Measurements from ENCODE around the gene WHRN.
A peak's percentile ranks its signal among the peaks of the same experiment; 100 is the strongest.

WHRN gene

GRCh38 chr9:114397219-114397847, 107.9 kb downstream of the WHRN start:
- no peak for DNase-seq (ENCODE audit: low read depth)

DNA sequence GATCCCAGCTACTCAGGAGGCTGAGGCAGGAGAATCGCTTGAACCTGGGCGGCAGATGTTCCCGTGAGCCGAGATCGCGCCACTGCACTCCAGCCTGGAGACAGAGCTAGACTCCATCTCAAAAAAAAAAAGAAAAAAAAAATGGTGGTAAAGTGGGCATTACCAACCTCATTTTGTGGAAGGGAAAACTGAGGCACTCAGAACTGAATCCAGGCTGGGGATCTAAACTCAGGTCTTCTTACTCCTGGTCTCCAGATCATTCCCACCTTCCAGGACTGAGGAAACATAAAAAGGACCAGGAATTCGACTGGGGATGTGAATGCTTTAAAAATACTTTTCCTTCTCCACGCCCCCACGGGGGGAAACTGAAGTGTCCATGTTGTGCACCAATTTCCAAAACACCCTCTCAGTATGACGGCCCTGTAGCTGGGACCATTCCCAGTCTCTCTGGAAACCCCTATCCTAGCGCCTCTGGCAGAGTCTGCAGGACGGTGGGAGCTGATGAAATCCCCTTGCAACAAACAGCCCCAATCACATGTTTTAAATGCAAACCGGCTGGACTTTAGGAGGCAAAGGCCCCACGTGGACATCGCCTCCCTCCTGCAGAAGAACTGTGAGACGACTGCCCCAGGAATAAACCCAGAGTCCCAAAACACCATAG, 108.6 kb downstream of the WHRN start:
- DNase-seq (ENCODE audit: low read depth): no peak

DNA sequence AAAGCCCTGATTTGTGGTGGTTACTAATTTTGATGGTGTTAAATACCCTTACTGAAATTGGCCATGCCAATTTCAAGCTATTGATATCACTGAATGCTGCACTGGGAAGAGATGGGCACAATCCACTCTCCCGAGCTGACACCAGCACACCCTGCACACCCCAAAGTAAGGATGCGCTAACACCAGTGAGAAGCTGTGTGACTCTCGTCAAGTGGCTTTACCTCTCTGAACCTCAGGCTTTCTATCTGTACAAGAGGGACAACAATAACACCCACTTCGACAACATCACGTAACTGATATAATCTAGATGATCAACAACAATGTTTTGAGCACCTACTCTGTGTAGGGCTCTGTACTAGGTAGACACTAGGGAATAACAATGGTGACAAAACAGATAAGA, 109.5 kb downstream of the WHRN start:
- no peak for DNase-seq (ENCODE audit: low read depth)

DNA sequence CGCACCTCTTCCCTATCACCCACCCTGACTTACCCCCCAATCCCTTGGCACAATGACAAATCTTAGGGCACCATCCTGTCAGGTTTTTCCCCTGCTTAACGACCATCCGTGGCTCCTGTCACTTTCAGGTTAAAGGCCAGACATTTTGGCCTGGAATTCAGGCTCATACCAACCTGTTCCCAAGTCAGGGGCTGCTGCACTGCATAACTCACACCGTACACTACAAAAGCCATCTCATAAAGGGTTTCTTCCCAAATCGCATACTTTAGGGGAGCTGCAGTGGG, 110.0 kb downstream of the WHRN start:
- DNase-seq (ENCODE audit: low read depth): no peak

DNA sequence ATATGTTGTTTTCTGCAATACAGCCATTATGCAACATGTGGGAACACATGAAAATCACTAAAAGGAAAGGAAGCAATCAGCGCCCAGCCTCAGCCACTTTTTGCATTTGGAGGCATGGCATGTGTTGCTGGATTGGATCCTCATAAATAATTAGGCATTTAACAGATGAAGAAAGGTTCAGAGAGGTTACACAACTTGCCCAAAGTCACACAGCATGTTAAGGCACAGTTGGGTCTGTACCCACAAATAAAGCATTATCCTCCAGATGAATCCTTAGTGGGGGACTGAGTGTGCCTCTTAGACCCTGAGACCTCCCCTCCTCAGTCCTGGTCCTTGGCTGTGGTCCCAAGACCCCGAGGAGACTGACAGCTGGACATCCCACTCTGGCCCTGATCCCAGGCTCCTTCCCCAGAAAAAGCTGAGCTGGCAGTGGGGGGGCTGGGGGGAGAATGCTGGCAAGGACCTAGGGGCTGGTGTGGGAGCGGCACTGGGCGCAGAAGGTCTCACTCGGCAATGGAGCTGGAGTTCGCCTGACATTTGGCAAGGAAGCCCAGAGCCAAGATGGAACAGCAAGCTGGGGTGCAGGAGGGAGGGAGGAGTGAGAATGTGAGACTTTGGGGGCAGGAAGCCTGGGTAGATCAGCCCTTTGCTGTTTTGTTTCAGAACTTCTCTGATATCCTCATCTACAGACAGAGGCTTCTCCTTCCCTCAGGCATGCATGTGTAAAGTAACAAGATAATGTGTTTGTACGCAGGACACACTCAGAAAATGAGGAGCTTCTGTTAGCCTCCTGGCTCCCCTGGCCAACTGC, 110.5 kb downstream of the WHRN start:
- DNase-seq (ENCODE audit: low read depth): no peak

DNA sequence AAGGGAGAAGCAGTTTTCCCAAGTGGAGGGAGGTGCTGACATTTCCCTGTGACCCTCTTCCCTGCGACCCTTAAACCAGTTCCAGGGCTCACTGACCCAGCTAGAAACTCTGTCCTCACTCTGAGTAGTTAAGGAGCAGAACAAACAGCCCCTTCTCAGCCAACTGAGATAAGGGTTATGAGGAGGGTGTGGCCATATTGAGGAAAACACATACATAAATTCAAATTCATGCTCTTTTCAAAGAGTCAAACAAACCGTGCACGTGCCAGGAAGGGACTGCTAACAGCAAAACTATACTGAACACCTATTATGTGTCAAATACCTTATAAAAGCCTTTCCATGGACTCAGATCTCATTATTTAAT, 112.5 kb downstream of the WHRN start:
- DNase-seq (ENCODE audit: low read depth): no peak

- no peak for DNase-seq (ENCODE audit: low read depth)
Observed at GRCh38 chr9:114390952-114391351, 114.3 kb downstream of the WHRN start.

DNA sequence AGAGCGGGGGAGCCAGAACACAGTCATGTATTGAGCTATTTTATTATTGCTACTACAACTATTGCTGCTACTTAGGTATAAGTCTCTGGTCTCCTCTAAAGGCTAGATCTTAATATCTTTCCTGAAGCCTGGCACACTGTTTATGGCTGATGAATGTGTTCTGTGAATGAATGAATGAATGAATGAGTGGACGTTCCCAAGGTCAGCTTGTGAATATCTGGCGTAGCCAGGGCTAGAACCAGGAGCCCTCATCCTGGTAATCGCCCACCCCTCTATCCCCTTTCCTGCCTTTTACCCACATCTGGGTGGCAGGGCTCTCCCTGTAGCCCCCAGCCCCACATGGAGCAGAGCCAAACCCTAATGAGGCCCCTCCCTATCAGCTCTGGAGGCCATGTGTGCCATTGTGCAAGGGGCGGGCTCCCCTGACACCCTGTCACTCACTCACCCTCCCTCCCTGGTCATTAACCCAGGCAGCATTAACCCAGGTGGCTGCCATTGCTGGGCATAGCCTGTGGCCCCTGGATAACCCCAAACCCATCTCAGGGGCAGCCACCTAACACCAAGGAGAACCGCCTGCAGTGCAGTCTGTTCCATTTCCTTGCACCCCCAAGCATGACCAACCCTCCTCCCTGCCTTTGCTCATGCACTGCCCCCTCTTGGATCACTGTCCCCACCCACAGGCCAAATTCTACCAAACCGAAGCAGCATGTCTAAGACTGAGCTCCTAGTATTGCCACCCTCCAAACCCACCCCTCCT, 115.5 kb downstream of the WHRN start:
- DNase-seq (ENCODE audit: low read depth): no peak

- DNase-seq (ENCODE audit: low read depth): no peak
Observed at GRCh38 chr9:114388764-114389375, 116.4 kb downstream of the WHRN start.

DNA sequence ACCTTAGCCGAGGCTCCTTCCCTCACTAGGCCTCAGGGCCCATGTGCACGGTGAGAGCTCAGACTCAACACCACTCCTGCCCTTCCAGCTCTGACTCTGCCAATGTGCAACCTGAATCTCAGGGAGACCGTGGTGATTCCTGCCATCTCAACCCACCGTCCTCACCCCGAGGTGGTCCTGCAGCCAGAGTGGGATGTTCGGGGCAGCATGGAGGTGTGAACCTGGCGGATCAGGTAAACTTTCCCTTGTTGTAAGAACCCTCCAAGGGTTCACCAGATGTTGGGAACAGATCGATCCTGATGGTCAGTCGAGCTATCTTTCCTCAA, 117.0 kb downstream of the WHRN start:
- DNase-seq (ENCODE audit: low read depth): no peak

DNA sequence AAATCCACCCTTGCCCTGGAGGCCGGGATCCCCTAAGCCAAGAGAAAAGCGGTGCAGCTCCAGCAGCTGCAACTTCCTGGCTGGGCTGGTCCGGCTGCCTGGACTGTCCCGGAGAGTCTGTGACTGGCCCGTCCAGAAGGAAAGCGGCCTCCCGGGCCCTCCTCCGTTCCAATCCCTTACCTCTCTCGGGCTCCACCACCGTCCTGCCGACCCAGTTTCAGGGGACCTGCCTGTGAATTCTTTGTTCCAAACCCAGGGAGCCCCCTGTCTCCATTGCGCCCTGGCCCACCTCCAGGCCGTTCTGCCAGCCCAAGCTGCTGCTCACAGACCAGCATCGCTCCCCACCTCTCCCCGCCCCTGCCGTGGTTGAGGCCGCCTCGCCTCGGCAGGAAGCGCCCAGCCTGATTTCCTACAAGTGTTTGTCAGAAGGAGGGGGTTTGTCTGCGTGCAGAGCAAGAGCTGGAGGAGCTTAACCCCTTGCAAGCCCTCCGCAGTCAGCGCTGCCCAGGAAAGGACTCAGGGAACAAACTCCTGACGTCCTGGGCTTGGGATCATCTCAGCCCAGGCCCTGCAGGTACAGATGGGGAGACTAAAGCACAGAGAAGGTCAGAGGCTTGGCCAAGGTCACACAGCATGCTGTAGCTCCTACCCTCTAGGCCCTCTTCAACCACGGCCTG, 117.5 kb downstream of the WHRN start, which contains the start of gene AKNA:
TSS of gene AKNA (minus strand) at position 303 of the 677 bp plus-strand sequence. CDS start 6,649 bp downstream, outside the sequence.
- DNase-seq (ENCODE audit: low read depth): peak; percentile 75

DNA sequence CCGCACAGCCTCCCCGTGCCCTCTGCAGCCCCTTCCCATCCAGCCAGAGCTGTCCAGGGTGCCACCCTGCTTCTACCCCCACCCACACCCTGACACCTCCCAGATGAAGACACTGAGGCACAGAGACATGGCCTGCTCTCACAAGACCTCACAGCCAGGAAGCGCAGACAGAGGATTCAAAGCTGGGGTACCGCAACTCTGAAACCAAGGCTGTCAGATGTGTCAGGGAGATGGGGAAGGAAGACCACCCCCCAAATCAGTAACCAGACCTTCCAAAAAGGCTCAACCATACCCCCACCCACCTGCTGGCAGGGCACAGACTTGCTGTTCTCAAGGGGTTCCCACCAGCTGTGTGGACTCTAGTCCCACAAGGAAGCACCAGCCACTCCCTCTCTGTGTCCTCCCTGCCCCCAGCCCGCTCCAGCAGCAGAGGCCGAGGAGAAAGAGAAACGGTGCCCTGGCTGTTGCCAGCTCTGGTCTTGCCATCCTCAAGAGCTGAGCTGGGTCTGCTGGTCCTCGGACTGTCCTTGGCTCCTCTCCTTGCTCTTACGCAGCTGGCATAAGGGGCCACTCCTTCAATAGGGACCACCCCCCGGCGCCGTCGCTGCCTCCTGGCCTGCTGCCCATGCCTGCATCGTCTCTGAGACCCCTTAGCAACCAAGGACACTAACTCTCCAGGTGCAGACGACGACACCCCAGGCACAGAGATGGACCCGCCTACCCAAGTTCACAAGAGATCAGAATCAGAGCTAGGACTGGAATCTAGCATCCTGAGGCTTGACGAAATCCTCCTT, 118.2 kb downstream of the WHRN start:
- peak; percentile 36 for DNase-seq (ENCODE audit: low read depth)

DNA sequence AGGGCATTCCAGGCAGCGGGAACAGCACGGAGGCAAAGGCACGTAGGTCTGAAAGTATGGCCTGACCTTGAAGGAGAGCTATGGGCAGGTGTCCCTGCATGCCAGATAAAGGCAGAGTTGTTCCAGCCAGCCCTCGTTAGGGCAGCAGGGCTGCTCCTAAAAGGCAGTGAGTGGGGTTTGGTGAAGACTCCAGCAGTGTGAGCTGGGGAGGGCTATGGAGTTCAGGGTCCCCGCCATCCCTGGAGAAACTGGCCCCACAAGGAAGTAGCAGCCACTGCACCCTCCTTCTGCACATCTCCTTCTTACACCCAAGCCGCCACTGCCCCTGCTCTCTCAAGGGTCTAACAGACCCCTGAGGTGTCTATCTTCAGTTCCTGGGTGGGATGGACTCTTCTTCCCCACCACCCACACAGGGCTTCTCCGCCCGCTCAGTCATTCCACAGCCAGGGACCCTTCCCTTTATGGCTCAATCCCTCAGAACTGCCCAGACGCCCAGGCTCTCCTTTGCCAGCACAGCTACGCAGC, 118.8 kb downstream of the WHRN start:
- DNase-seq (ENCODE audit: low read depth): no peak

DNA sequence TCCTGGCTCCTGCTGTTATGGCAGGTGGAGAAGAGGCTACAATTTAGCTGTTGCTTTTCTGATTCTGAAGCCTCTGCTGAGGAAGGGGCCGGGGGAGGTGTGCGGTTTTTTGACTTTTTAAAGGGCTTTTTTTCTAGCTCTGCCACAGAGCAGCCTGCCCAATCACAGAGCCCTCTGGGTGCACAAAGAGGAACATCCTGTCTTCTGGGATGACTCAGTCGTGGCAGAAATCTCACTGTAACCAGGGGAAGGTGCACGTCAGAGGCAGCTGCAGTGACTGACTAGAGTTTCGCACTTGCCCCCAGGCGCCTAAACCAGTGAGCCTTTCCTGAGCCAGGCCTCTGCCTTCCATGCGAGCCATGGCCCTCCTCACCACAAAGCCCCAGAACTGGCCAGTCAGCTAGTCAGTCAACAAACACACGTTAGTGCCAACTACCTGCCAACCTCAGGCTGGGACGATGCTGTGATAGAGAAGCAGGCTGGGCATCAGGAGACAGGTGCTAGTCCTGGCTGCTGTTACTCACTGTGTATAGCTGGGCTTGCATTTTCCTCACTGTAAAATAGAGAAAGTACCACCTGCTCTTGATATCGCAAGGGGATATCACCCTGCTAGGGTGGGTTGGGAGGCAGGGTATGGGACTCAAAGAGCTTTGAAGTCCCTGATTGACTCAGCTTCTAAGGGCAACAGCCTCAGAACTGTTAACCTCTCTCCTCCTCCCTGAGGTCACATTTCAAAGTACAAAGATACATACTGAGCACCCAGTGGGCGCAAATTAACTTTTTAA, 119.7 kb downstream of the WHRN start:
- peak; percentile 97 for DNase-seq (ENCODE audit: low read depth)

- DNase-seq (ENCODE audit: low read depth): peak; percentile 22
Observed at GRCh38 chr9:114384836-114385396, 120.4 kb downstream of the WHRN start.

DNA sequence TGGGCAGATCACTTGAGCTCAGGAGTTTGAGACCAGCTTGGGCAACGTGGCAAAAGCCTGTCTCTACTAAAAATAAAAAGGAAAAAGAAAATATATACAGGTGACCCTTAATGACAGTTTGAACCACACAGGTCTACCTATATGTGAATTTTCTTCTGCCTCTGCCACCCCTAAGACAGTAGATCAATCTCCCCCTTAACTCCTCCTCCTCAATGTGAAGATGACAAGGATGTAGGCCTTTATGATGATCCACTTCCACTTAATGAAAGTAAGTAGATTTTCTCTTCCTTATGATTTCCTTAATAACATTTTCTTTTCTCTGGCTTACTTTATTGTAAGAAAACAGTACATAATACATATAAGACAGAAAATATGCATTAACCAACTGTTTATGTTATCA, 120.9 kb downstream of the WHRN start:
- no peak for DNase-seq (ENCODE audit: low read depth)

- no peak for DNase-seq (ENCODE audit: low read depth)
Observed at GRCh38 chr9:114383521-114384231, 121.6 kb downstream of the WHRN start.

- no peak for DNase-seq (ENCODE audit: low read depth)
Observed at GRCh38 chr9:114382699-114383520, 122.4 kb downstream of the WHRN start.
